ENCODE data around the gene UBL3. TPM values are rescaled to one million over a fixed set of nuclear protein-coding genes. Genes with fewer than 3 reads are reported as not detected.

UBL3 gene
- total RNA-seq, 1 donor from 2014 or later, result 20.0 TPM

DNA sequence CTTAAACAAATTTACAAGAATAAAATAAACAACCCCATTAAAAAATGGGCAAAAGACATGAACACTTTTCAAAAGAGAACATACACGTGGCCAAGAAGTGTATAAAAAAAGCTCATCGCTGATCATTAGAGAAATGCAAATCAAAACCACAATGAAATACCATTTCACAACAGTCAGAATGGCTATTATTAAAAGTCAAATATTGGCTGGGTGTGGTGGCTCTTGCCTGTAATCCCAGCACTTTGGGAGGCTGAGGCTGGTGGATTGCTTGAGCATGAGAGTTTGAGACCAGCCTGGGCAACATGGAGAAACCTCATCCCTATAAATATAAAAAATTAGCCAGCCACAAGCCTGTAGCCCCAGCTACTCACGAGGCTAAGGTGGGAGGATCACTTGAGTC lies 89.9 kb downstream of the UBL3 start:
- Mint-ChIP-seq H3K9me3 (peaks cover 9% of the 10 kb centered on the region), H3K4me3 (no peak overlapping the region), H3K27me3 (ENCODE audit: insufficient read depth, low read depth) (peaks cover 4% of the 10 kb centered on the region), H3K27ac (no peak overlapping the region), H3K36me3 (no peaks in the 10 kb centered on the region), H3K4me1 (no peaks in the 10 kb centered on the region)
- no peak overlapping the region for H3K4me3 ChIP-seq
- H4K20me1 ChIP-seq (ENCODE audit: low read depth), result no peaks in the 10 kb centered on the region
- H3K9ac ChIP-seq, result no peak overlapping the region
- H3K27me3 ChIP-seq, result no peaks in the 10 kb centered on the region
- H3K27ac ChIP-seq, result no peak overlapping the region
- no peaks in the 10 kb centered on the region for H3K9me3 ChIP-seq (ENCODE audit: low read depth)
- H2AFZ ChIP-seq (replicated peaks), result no peak overlapping the region
- no peak overlapping the region for H3K4me2 ChIP-seq
- no peaks in the 10 kb centered on the region for H3K4me1 ChIP-seq
- H3F3A ChIP-seq (ENCODE audit: low read depth), result no peaks in the 10 kb centered on the region
- H3K79me2 ChIP-seq (ENCODE audit: low read depth), result no peaks in the 10 kb centered on the region
- TF ChIP-seq EZH2phosphoT487 (IDR thresholded peaks at IDR 0.05) (no peak), CTCF (IDR thresholded peaks at IDR 0.05) (no peak), EZH2 (IDR thresholded peaks at IDR 0.05) (no peak)
- DNase-seq (ENCODE audit: low spot score), result no peak
- no peaks in the 10 kb centered on the region for H3K36me3 ChIP-seq

- Mint-ChIP-seq H3K27me3 (ENCODE audit: insufficient read depth, low read depth) (peaks cover 2% of the 10 kb centered on the region), H3K27ac (no peak overlapping the region), H3K4me1 (peaks cover 12% of the 10 kb centered on the region), H3K4me3 (no peak overlapping the region), H3K36me3 (no peaks in the 10 kb centered on the region), H3K9me3 (peaks cover 9% of the 10 kb centered on the region)
- Histone ChIP-seq H3K9me3 (ENCODE audit: low read depth) (no peaks in the 10 kb centered on the region), H2AFZ (replicated peaks) (no peak overlapping the region), H3K27me3 (no peaks in the 10 kb centered on the region), H3F3A (ENCODE audit: low read depth) (no peaks in the 10 kb centered on the region), H3K4me3 (no peak overlapping the region), H4K20me1 (ENCODE audit: low read depth) (no peaks in the 10 kb centered on the region), H3K4me1 (no peaks in the 10 kb centered on the region), H3K79me2 (ENCODE audit: low read depth) (no peaks in the 10 kb centered on the region), H3K36me3 (no peaks in the 10 kb centered on the region), H3K27ac (no peak overlapping the region), H3K4me2 (no peak overlapping the region), H3K9ac (no peak overlapping the region)
- DNase-seq (ENCODE audit: low spot score), result no peak
- TF ChIP-seq CTCF (IDR thresholded peaks at IDR 0.05), result no peak
- no peak for TF ChIP-seq EZH2phosphoT487 (IDR thresholded peaks at IDR 0.05)
- no peak for TF ChIP-seq EZH2 (IDR thresholded peaks at IDR 0.05)
These were observed 91.8 kb downstream of the UBL3 start for GRCh38 chr13:29758531-29759114.

DNA sequence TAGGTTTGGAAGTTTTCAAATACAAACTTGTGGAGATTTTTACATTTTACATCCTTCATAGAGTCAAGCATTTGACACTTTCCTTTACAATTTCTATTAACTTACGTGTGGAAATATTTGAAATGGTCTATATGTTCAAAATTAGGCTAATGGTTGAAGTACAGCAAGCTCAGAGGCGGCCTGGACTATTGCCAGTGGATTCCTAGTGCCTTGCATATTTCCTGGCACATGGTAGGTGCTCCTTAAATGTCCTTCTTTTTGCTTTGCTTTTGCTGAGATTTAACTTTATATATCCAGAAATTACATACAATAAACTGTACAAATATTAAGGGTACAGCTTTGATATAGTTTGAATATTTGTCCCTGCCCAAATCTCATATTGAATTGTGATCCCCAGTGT lies 93.9 kb downstream of the UBL3 start:
- Histone ChIP-seq H3K27ac (no peak overlapping the region), H2AFZ (replicated peaks) (no peak overlapping the region), H3K4me3 (no peak overlapping the region), H3K27me3 (no peaks in the 10 kb centered on the region), H3K9ac (no peak overlapping the region), H3K4me2 (no peak overlapping the region), H3K4me1 (no peaks in the 10 kb centered on the region), H3K9me3 (ENCODE audit: low read depth) (no peaks in the 10 kb centered on the region), H3K79me2 (ENCODE audit: low read depth) (no peaks in the 10 kb centered on the region), H3F3A (ENCODE audit: low read depth) (no peaks in the 10 kb centered on the region), H3K36me3 (no peaks in the 10 kb centered on the region), H4K20me1 (ENCODE audit: low read depth) (no peaks in the 10 kb centered on the region)
- H3K4me1 Mint-ChIP-seq, result peaks cover 14% of the 10 kb centered on the region
- no peak overlapping the region for H3K27ac Mint-ChIP-seq
- no peak for DNase-seq (ENCODE audit: low spot score)
- no peak overlapping the region for H3K4me3 Mint-ChIP-seq
- H3K36me3 Mint-ChIP-seq, result no peaks in the 10 kb centered on the region
- TF ChIP-seq EZH2phosphoT487 (IDR thresholded peaks at IDR 0.05), result no peak
- no peak for TF ChIP-seq CTCF (IDR thresholded peaks at IDR 0.05)
- TF ChIP-seq EZH2 (IDR thresholded peaks at IDR 0.05), result no peak
- peaks cover 2% of the 10 kb centered on the region for H3K27me3 Mint-ChIP-seq (ENCODE audit: insufficient read depth, low read depth)
- H3K9me3 Mint-ChIP-seq, result peaks cover 9% of the 10 kb centered on the region

All from neural progenitor cell (in vitro differentiated cells).